ENCODE data around the gene DCK. TPM values are rescaled to one million over a fixed set of nuclear protein-coding genes. Genes with fewer than 3 reads are reported as not detected.
A peak's percentile ranks its signal among the peaks of the same experiment; 100 is the strongest.

Gene DCK
- total and polyA plus RNA-seq, 2 experiments from 2014 or later: 16.9 to 25.1 TPM

- ATAC-seq (peak; percentile 9), DNase-seq (ENCODE audit: low spot score) (peak; percentile 60)
- Histone ChIP-seq H3K4me3 (peak overlapping the region; percentile 94), H3K79me2 (replicated peaks; ENCODE audit: insufficient read depth) (peaks cover 34% of the 10 kb centered on the region), H3K4me2 (peak overlapping the region; percentile 84), H3K27me3 (ENCODE audit: insufficient read depth) (no peaks in the 10 kb centered on the region), H3K27ac (ENCODE audit: low read depth) (peak overlapping the region; percentile 91; the same call in 1 of the 2 replicates), H3K9me2 (ENCODE audit: insufficient read depth) (no peaks in the 10 kb centered on the region), H3F3A (replicated peaks; ENCODE audit: low read depth) (no peaks in the 10 kb centered on the region; the same call in 1 of the 2 replicates), H3K4me1 (ENCODE audit: insufficient read depth) (peaks cover 40% of the 10 kb centered on the region), H4K20me1 (replicated peaks; ENCODE audit: insufficient read depth) (peaks cover 7% of the 10 kb centered on the region; the same call in 1 of the 2 replicates), H3K36me3 (ENCODE audit: insufficient read depth) (no peaks in the 10 kb centered on the region), H2AFZ (no peak overlapping the region)
- Mint-ChIP-seq H3K27ac (no peak overlapping the region), H3K27me3 (ENCODE audit: insufficient read depth, low read depth, poor library complexity) (peaks cover 3% of the 10 kb centered on the region), H3K4me3 (peak overlapping the region; percentile 83), H3K4me1 (peaks cover 43% of the 10 kb centered on the region), H3K36me3 (ENCODE audit: low read depth) (peaks cover 19% of the 10 kb centered on the region), H3K9me3 (peaks cover 11% of the 10 kb centered on the region)
- TF ChIP-seq NANOG (IDR thresholded peaks at IDR 0.05; ENCODE audit: borderline replicate concordance) (no peak), EZH2 (IDR thresholded peaks at IDR 0.05; ENCODE audit: low read depth, unreplicated experiment) (no peak), ETS1 (IDR thresholded peaks at IDR 0.05) (no peak), JUNB (IDR thresholded peaks at IDR 0.05; ENCODE audit: unreplicated experiment) (no peak), REST (IDR thresholded peaks at IDR 0.05; ENCODE audit: unreplicated experiment) (no peak), STAT1 (IDR thresholded peaks at IDR 0.05; ENCODE audit: unreplicated experiment) (no peak), ZNF114 (CRISPR knock-in tag; IDR thresholded peaks at IDR 0.05) (no peak), CTCF (conservative IDR thresholded peaks at IDR 0.05; ENCODE audit: low read depth in 2 of 2) (no peak), CREB1 (CRISPR knock-in tag; IDR thresholded peaks at IDR 0.05; ENCODE audit: low read depth) (no peak)
Measured at GRCh38 chr4:70992391-70992881, 1.0 kb upstream of the DCK start.

- H3K27ac Mint-ChIP-seq: peak overlapping the region; percentile 88
- peaks cover 50% of the 10 kb centered on the region for H3K79me2 ChIP-seq (replicated peaks; ENCODE audit: insufficient read depth)
- peak overlapping the region; percentile 83 for H3K4me3 Mint-ChIP-seq
- TF ChIP-seq REST (IDR thresholded peaks at IDR 0.05; ENCODE audit: unreplicated experiment): no peak
- no peak for TF ChIP-seq ZNF331 (CRISPR knock-in tag; IDR thresholded peaks at IDR 0.05; ENCODE audit: low read depth)
- no peak for TF ChIP-seq NANOG (IDR thresholded peaks at IDR 0.05; ENCODE audit: borderline replicate concordance)
- no peak for TF ChIP-seq EZH2phosphoT487 (IDR thresholded peaks at IDR 0.05; ENCODE audit: unreplicated experiment)
- TF ChIP-seq ZNF114 (CRISPR knock-in tag; IDR thresholded peaks at IDR 0.05): no peak
- no peak for TF ChIP-seq STAT1 (IDR thresholded peaks at IDR 0.05; ENCODE audit: unreplicated experiment)
- no peak for TF ChIP-seq POLR2AphosphoS5 (IDR thresholded peaks at IDR 0.05; ENCODE audit: low read depth)
Measured at GRCh38 chr4:70994069-70994366, 569 bp downstream of the DCK start.

More at GRCh38 chr4:70994069-70994366, 569 bp downstream of the DCK start:
- Histone ChIP-seq H3F3A (replicated peaks; ENCODE audit: low read depth) (no peaks in the 10 kb centered on the region; the same call in 1 of the 2 replicates), H3K4me2 (peak overlapping the region; percentile 84), H3K27me3 (ENCODE audit: insufficient read depth) (no peaks in the 10 kb centered on the region), H3K4me1 (ENCODE audit: insufficient read depth) (peaks cover 40% of the 10 kb centered on the region), H4K20me1 (replicated peaks; ENCODE audit: insufficient read depth) (peaks cover 7% of the 10 kb centered on the region; the same call in 1 of the 2 replicates), H3K4me3 (peak overlapping the region; percentile 94), H3K27ac (ENCODE audit: low read depth) (peak overlapping the region; percentile 92), H3K9me2 (ENCODE audit: insufficient read depth) (no peaks in the 10 kb centered on the region), H3K36me3 (ENCODE audit: insufficient read depth) (peaks cover 2% of the 10 kb centered on the region; the same call in 1 of the 2 replicates), H2AFZ (peak overlapping the region; percentile 91)
- peaks cover 11% of the 10 kb centered on the region for H3K9me3 Mint-ChIP-seq
- ATAC-seq (peak; percentile 18), DNase-seq (ENCODE audit: low spot score) (peak; percentile 51)
- peaks cover 43% of the 10 kb centered on the region for H3K4me1 Mint-ChIP-seq
- H3K36me3 Mint-ChIP-seq (ENCODE audit: low read depth): peaks cover 34% of the 10 kb centered on the region
- peaks cover 3% of the 10 kb centered on the region for H3K27me3 Mint-ChIP-seq (ENCODE audit: insufficient read depth, low read depth, poor library complexity)
